Measurements from ENCODE around the gene SLC24A2. TPM values are rescaled to one million over a fixed set of nuclear protein-coding genes. Genes with fewer than 3 reads are reported as not detected.

SLC24A2 gene
- total RNA-seq, 1 donor from 2014 or later: 0.02 TPM

DNA sequence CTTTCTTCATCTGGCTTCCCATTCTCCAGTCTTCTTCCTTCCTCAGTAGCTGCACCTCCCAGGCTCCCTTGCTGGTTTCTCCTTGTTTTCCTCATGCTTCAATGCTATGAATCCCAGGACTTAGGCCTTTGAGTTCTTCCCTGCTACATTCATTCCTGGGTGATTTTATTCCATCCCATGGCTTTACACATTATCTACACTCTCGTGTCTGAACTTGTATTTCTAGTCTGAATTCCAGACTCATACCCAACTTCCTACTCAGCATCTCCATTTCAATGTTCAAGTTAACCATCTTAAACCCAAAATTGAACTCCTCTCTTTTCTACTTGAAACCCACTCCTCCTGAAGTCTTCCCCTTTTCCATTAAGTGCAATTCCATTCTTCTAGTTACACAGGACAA is 20.0 kb downstream of the SLC24A2 start:
- Mint-ChIP-seq H3K36me3 (ENCODE audit: insufficient read depth) (no peaks in the 10 kb centered on the region), H3K4me1 (ENCODE audit: low read depth) (no peaks in the 10 kb centered on the region), H3K27me3 (no peaks in the 10 kb centered on the region), H3K27ac (no peak overlapping the region), H3K4me3 (ENCODE audit: low read depth) (no peak overlapping the region), H3K9me3 (ENCODE audit: low read depth) (peaks cover 15% of the 10 kb centered on the region)
- TF ChIP-seq CTCF (IDR thresholded peaks at IDR 0.05; ENCODE audit: unreplicated experiment): no peak
- DNase-seq (ENCODE audit: low spot score, unreplicated experiment): no peak

DNA sequence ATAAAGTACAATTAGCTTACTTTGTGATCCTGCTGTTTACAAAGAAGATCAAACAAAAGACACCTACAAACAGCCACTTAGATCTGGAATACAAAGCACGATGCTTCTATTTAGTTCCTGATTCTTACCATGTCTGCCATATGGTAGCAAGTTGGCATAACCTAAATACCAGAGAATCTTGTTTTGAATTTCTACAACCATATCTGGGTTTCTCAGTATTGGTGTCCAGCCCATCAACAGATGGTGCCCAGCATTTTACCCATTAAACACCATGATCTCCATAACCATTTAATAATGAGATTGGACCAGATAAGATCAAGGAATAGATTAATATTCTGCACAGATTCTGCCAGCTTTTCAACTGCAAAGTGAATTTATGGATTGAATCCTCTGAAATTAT is 29.8 kb downstream of the SLC24A2 start:
- peaks cover 1% of the 10 kb centered on the region for H3K9me3 Mint-ChIP-seq (ENCODE audit: low read depth)
- DNase-seq (ENCODE audit: low spot score, unreplicated experiment): no peak
- no peaks in the 10 kb centered on the region for H3K27me3 Mint-ChIP-seq
- H3K36me3 Mint-ChIP-seq (ENCODE audit: insufficient read depth): no peaks in the 10 kb centered on the region
- no peak overlapping the region for H3K27ac Mint-ChIP-seq
- no peaks in the 10 kb centered on the region for H3K4me1 Mint-ChIP-seq (ENCODE audit: low read depth)
- H3K4me3 Mint-ChIP-seq (ENCODE audit: low read depth): no peak overlapping the region
- TF ChIP-seq CTCF (IDR thresholded peaks at IDR 0.05; ENCODE audit: unreplicated experiment): no peak

DNA sequence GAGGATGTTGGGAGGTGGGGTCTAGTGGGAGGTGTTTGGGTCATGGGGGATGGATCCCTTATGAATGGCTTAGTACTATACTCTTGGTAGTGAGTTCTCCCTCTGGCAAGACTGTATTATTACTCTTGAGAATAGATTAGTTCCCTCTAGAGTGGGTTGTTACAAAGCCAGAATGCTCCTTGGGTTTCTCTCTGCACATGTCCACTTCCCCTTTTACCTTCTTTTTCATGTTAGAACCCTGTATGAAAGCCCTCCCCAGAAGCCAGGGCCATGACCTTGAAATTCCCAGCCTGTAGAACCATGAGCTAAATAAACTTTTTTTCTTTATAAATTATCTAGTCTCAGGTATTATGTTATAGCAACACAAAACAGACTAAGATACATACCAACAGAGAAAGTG is 31.1 kb downstream of the SLC24A2 start:
- no peak for DNase-seq (ENCODE audit: low spot score, unreplicated experiment)
- no peak for TF ChIP-seq CTCF (IDR thresholded peaks at IDR 0.05; ENCODE audit: unreplicated experiment)
- Mint-ChIP-seq H3K4me3 (ENCODE audit: low read depth) (no peak overlapping the region), H3K36me3 (ENCODE audit: insufficient read depth) (no peaks in the 10 kb centered on the region), H3K9me3 (ENCODE audit: low read depth) (no peaks in the 10 kb centered on the region), H3K27ac (no peak overlapping the region), H3K4me1 (ENCODE audit: low read depth) (no peaks in the 10 kb centered on the region), H3K27me3 (no peaks in the 10 kb centered on the region)

- TF ChIP-seq CTCF (IDR thresholded peaks at IDR 0.05; ENCODE audit: unreplicated experiment): no peak
Observed at GRCh38 chr9:19754921-19755320, 33.9 kb downstream of the SLC24A2 start.

GRCh38 chr9:19748278-19749126 is 40.3 kb downstream of the SLC24A2 start:
- Mint-ChIP-seq H3K27me3 (peaks cover 2% of the 10 kb centered on the region), H3K9me3 (ENCODE audit: low read depth) (no peaks in the 10 kb centered on the region), H3K4me1 (ENCODE audit: low read depth) (no peaks in the 10 kb centered on the region), H3K36me3 (ENCODE audit: insufficient read depth) (no peaks in the 10 kb centered on the region), H3K27ac (no peak overlapping the region), H3K4me3 (ENCODE audit: low read depth) (no peak overlapping the region)
- no peak for TF ChIP-seq CTCF (IDR thresholded peaks at IDR 0.05; ENCODE audit: unreplicated experiment)
- DNase-seq (ENCODE audit: low spot score, unreplicated experiment): no peak

More at GRCh38 chr9:19754921-19755320, 33.9 kb downstream of the SLC24A2 start:
- H3K36me3 Mint-ChIP-seq (ENCODE audit: insufficient read depth): no peaks in the 10 kb centered on the region
- no peaks in the 10 kb centered on the region for H3K4me1 Mint-ChIP-seq (ENCODE audit: low read depth)
- H3K27ac Mint-ChIP-seq: no peak overlapping the region
- DNase-seq (ENCODE audit: low spot score, unreplicated experiment): no peak
- H3K9me3 Mint-ChIP-seq (ENCODE audit: low read depth): no peaks in the 10 kb centered on the region
- H3K4me3 Mint-ChIP-seq (ENCODE audit: low read depth): no peak overlapping the region
- H3K27me3 Mint-ChIP-seq: peaks cover 2% of the 10 kb centered on the region

Measured in progenitor cell of endocrine pancreas (in vitro differentiated cells).